ENCODE measurements around the gene TMED10. TPM values are rescaled to one million over a fixed set of nuclear protein-coding genes. Genes with fewer than 3 reads are reported as not detected.

TMED10 gene
- polyA plus RNA-seq (2012; ENCODE audit: insufficient read length, low read depth), result 102 TPM

GRCh38 chr14:75176142-75176820 is at the start of gene TMED10:
Gene TMED10 (minus strand): TSS chr14:75176612. CDS start chr14:75176579, 33 bp downstream.
- TF ChIP-seq POLR2AphosphoS5 (IDR thresholded peaks at IDR 0.05; ENCODE audit: low read depth, low read length) (no peak), FOXP2 (optimal IDR thresholded peaks at IDR 0.05; ENCODE audit: borderline replicate concordance, extremely low read depth, extremely low read length, insufficient read depth) (no peak), SIN3A (IDR thresholded peaks at IDR 0.05; ENCODE audit: borderline replicate concordance, insufficient read depth, low read length) (no peak), REST (IDR thresholded peaks at IDR 0.05; ENCODE audit: insufficient read depth in 1 of 2, low read depth in 2 of 2, low read length in 2 of 2) (no peak), TAF1 (IDR thresholded peaks at IDR 0.05; ENCODE audit: borderline replicate concordance, insufficient read depth, low read length) (no peak)

GRCh38 chr14:75224561-75224960 is 48.1 kb upstream of the TMED10 start:
- TF ChIP-seq FOXP2 (optimal IDR thresholded peaks at IDR 0.05; ENCODE audit: borderline replicate concordance, extremely low read depth, extremely low read length, insufficient read depth) (no peak), REST (IDR thresholded peaks at IDR 0.05; ENCODE audit: insufficient read depth in 1 of 2, low read depth in 2 of 2, low read length in 2 of 2) (no peak), TAF1 (IDR thresholded peaks at IDR 0.05; ENCODE audit: borderline replicate concordance, insufficient read depth, low read length) (no peak), POLR2AphosphoS5 (IDR thresholded peaks at IDR 0.05; ENCODE audit: low read depth, low read length) (no peak), SIN3A (IDR thresholded peaks at IDR 0.05; ENCODE audit: borderline replicate concordance, insufficient read depth, low read length) (no peak)

GRCh38 chr14:75223664-75224154 is 47.3 kb upstream of the TMED10 start:
- TF ChIP-seq SIN3A (IDR thresholded peaks at IDR 0.05; ENCODE audit: borderline replicate concordance, insufficient read depth, low read length) (no peak), FOXP2 (optimal IDR thresholded peaks at IDR 0.05; ENCODE audit: borderline replicate concordance, extremely low read depth, extremely low read length, insufficient read depth) (peak; percentile 20), REST (IDR thresholded peaks at IDR 0.05; ENCODE audit: insufficient read depth in 1 of 2, low read depth in 2 of 2, low read length in 2 of 2) (no peak), TAF1 (IDR thresholded peaks at IDR 0.05; ENCODE audit: borderline replicate concordance, insufficient read depth, low read length) (0 out of 2 replicates have a peak, but pooled peaks have one; percentile 19), POLR2AphosphoS5 (IDR thresholded peaks at IDR 0.05; ENCODE audit: low read depth, low read length) (no peak)

- no peak for TF ChIP-seq TAF1 (IDR thresholded peaks at IDR 0.05; ENCODE audit: borderline replicate concordance, insufficient read depth, low read length)
- no peak for TF ChIP-seq SIN3A (IDR thresholded peaks at IDR 0.05; ENCODE audit: borderline replicate concordance, insufficient read depth, low read length)
- TF ChIP-seq FOXP2 (optimal IDR thresholded peaks at IDR 0.05; ENCODE audit: borderline replicate concordance, extremely low read depth, extremely low read length, insufficient read depth), result no peak
- no peak for TF ChIP-seq POLR2AphosphoS5 (IDR thresholded peaks at IDR 0.05; ENCODE audit: low read depth, low read length)
- TF ChIP-seq REST (IDR thresholded peaks at IDR 0.05; ENCODE audit: insufficient read depth in 1 of 2, low read depth in 2 of 2, low read length in 2 of 2), result no peak
These were observed 45.8 kb upstream of the TMED10 start for GRCh38 chr14:75222208-75222701.
